GM23338 (cell line): ENCODE results near the gene AFF1. TPM values are rescaled to one million over a fixed set of nuclear protein-coding genes. Genes with fewer than 3 reads are reported as not detected.
A peak's percentile ranks its signal among the peaks of the same experiment; 100 is the strongest.

Source experiments
- ATAC-seq: fragments of 200-7000 bp; cut with Tn5 transposase; 3 replicates; pipeline ENCODE4 v1.9.1; 2020
- DNase-seq: peaks from one replicate; pipeline ENCODE4 v3.0.0-alpha.2; 2015; ENCODE audit warnings: low spot score
- H2AFZ ChIP-seq: fragments of 200-600 bp; sonication (generic); 2 replicates; pipeline ENCODE4 v1.8.0; 2016; ENCODE audit warnings: antibody characterized with exemption, mild to moderate bottlenecking, moderate library complexity
- H3F3A ChIP-seq: fragments of 200-600 bp; sonication (generic); replicated peaks from 2 replicates; pipeline ENCODE4 v1.8.0; 2017; ENCODE audit warnings: antibody characterized with exemption, mixed run types, low read depth
- H3K27ac ChIP-seq: fragments of 200-600 bp; sonication (generic); 2 replicates; pipeline ENCODE4 v1.6.1; 2016; ENCODE audit warnings: low read depth
- H3K27me3 ChIP-seq: fragments of 200-600 bp; sonication (generic); 2 replicates; pipeline ENCODE4 v1.8.0; 2016; ENCODE audit warnings: mild to moderate bottlenecking, mixed run types, moderate library complexity; ENCODE audit not compliant: insufficient read depth
- H3K36me3 ChIP-seq: fragments of 200-600 bp; sonication (generic); 2 replicates; pipeline ENCODE4 v1.8.0; 2016; ENCODE audit warnings: mild to moderate bottlenecking; ENCODE audit not compliant: insufficient read depth
- H3K4me1 ChIP-seq: fragments of 200-600 bp; sonication (generic); 2 replicates; pipeline ENCODE4 v1.8.0; 2016; ENCODE audit warnings: mild to moderate bottlenecking, moderate library complexity; ENCODE audit not compliant: insufficient read depth
- H3K4me2 ChIP-seq: fragments of 200-600 bp; sonication (generic); 2 replicates; pipeline ENCODE4 v1.7.1; 2017; ENCODE audit warnings: mixed run types
- H3K4me3 ChIP-seq: fragments of 200-600 bp; sonication (generic); 2 replicates; pipeline ENCODE4 v1.6.1; 2016; ENCODE audit warnings: mixed run types
- H3K79me2 ChIP-seq: fragments of 200-600 bp; sonication (generic); replicated peaks from 2 replicates; pipeline ENCODE4 v1.8.0; 2017; ENCODE audit warnings: mild to moderate bottlenecking; ENCODE audit not compliant: insufficient read depth
- H3K9me2 ChIP-seq: fragments of 200-600 bp; sonication (generic); 2 replicates; pipeline ENCODE4 v1.8.0; 2017; ENCODE audit not compliant: insufficient read depth
- H4K20me1 ChIP-seq: fragments of 200-600 bp; sonication (generic); replicated peaks from 2 replicates; pipeline ENCODE4 v1.8.0; 2017; ENCODE audit warnings: mild to moderate bottlenecking; ENCODE audit not compliant: insufficient read depth
- H3K27ac Mint-ChIP-seq: 2 replicates; pipeline ENCODE4 v1.8.0; 2020; ENCODE audit warnings: inconsistent platforms, mild to moderate bottlenecking, moderate library complexity, mixed read lengths
- H3K27me3 Mint-ChIP-seq: 3 replicates; pipeline ENCODE4 v1.8.0; 2022; ENCODE audit warnings: low read depth, mild to moderate bottlenecking, moderate library complexity, mixed read lengths, inconsistent platforms; ENCODE audit not compliant: insufficient read depth, poor library complexity
- H3K36me3 Mint-ChIP-seq: 3 replicates; pipeline ENCODE4 v1.8.0; 2021; ENCODE audit warnings: low read depth, mild to moderate bottlenecking, inconsistent platforms, moderate library complexity, mixed read lengths
- H3K4me1 Mint-ChIP-seq: 3 replicates; pipeline ENCODE4 v1.8.0; 2020; ENCODE audit warnings: mild to moderate bottlenecking, inconsistent platforms, mixed read lengths
- H3K4me3 Mint-ChIP-seq: 3 replicates; pipeline ENCODE4 v1.8.0; 2021; ENCODE audit warnings: moderate library complexity, mild to moderate bottlenecking, inconsistent platforms, mixed read lengths
- H3K9me3 Mint-ChIP-seq: 3 replicates; pipeline ENCODE4 v1.8.0; 2020; ENCODE audit warnings: moderate library complexity, mild to moderate bottlenecking, inconsistent platforms, mixed read lengths
- CREB1 ChIP-seq: fragments of 250-450 bp; sonication (Bioruptor Pico); IDR thresholded peaks from 2 replicates; pipeline ENCODE4 v1.5.0; 2020; ENCODE audit warnings: low read depth, mild to moderate bottlenecking, moderate library complexity
- EZH2 ChIP-seq: fragments of 200-600 bp; sonication (generic); IDR thresholded peaks from one replicate; pipeline ENCODE4 v1.8.0; 2017; ENCODE audit warnings: antibody characterized with exemption, mild to moderate bottlenecking, low read depth; ENCODE audit not compliant: unreplicated experiment
- NANOG ChIP-seq: IDR thresholded peaks from 2 replicates; pipeline ENCODE4 v1.6.1; 2016; ENCODE audit warnings: antibody characterized with exemption, borderline replicate concordance
- POLR2AphosphoS5 ChIP-seq: IDR thresholded peaks from 2 replicates; pipeline ENCODE4 v1.6.1; 2016; ENCODE audit warnings: antibody characterized with exemption, low read depth
- STAT1 ChIP-seq: IDR thresholded peaks from one replicate; pipeline ENCODE4 v1.6.1; 2016; ENCODE audit warnings: antibody characterized with exemption; ENCODE audit not compliant: unreplicated experiment
- ZNF331 ChIP-seq: fragments of 250-450 bp; sonication (Bioruptor Pico); IDR thresholded peaks from 2 replicates; pipeline ENCODE4 v1.5.0; 2020; ENCODE audit warnings: low read depth, mild to moderate bottlenecking, moderate library complexity
- polyA plus RNA-seq: library from polyadenylated mRNA; unstranded; fragments of >200 nt; fragmentation: Nextera tagmentation; extraction: Ambion mirVana; gene quantifications from 2 replicates; pipeline ENCODE4 v1.2.1, GENCODE V29; 2016
- total RNA-seq: library from RNA; depleted of rRNA; stranded (reverse); fragments of >200 nt; shearing (Covaris generic); gene quantifications from 2 replicates; pipeline ENCODE4 v1.2.3, GENCODE V29; 2014
- TF ChIP-seq, protein P1 (sequence below): fragments of 250-450 bp; sonication (Bioruptor Pico); IDR thresholded peaks from 2 replicates; pipeline ENCODE4 v1.5.0; 2020; ENCODE audit warnings: mild to moderate bottlenecking, moderate library complexity
- TF ChIP-seq, protein P2 (sequence below), 2 experiments: fragments of 200-600 bp in 1 of 2; sonication (generic) in 1 of 2; conservative IDR thresholded peaks; 2 replicates each; pipeline versions ENCODE4 v1.5.1 to v1.6.1; 2016 to 2017; ENCODE audit warnings: antibody characterized with exemption in 2 of 2, low read depth in 2 of 2, mild to moderate bottlenecking in 2 of 2, moderate library complexity in 1 of 2
- TF ChIP-seq, protein P3 (sequence below): IDR thresholded peaks from 2 replicates; pipeline ENCODE4 v1.6.1; 2016; ENCODE audit warnings: antibody characterized with exemption
- TF ChIP-seq, protein P4 (sequence below): IDR thresholded peaks from one replicate; pipeline ENCODE4 v1.6.1; 2018; ENCODE audit warnings: antibody characterized with exemption; ENCODE audit not compliant: unreplicated experiment

Gene AFF1
- total and polyA plus RNA-seq, 2 experiments from 2014 or later: 42.6 to 67.2 TPM

DNA sequence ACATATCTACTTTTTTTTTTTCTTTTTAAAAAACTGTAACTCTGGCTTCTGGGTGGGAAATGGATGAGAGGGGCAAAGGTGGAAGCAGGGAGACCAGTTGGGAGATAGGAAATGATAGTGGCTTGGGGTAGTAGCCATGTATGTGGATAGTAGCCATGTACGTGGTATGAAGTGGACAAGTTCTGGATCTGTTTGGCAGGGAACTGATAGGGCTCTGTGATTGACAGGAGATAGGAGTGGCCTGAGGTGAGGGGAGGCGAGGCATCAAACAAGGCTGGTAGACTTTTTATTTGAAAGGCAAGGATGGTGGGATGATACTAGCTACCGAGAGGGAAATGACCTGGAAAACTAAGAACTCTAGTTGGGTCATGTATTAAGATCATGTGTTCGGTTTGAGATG is 117.8 kb downstream of the AFF1 start:
- Histone ChIP-seq H3K4me2 (no peak overlapping the region), H3K4me1 (peaks cover 52% of the 10 kb centered on the region), H3K36me3 (peaks cover 4% of the 10 kb centered on the region; the same call in 1 of the 2 replicates), H4K20me1 (peaks cover 3% of the 10 kb centered on the region), H2AFZ (no peak overlapping the region), H3K79me2 (peaks cover 87% of the 10 kb centered on the region), H3K27me3 (no peaks in the 10 kb centered on the region), H3K4me3 (no peak overlapping the region), H3F3A (no peaks in the 10 kb centered on the region), H3K9me2 (no peaks in the 10 kb centered on the region), H3K27ac (no peak overlapping the region; the same call in 1 of the 2 replicates)
- Mint-ChIP-seq H3K27me3 (peaks cover 2% of the 10 kb centered on the region), H3K4me3 (no peak overlapping the region), H3K36me3 (peaks cover 23% of the 10 kb centered on the region), H3K9me3 (no peaks in the 10 kb centered on the region), H3K4me1 (peaks cover 60% of the 10 kb centered on the region), H3K27ac (no peak overlapping the region; the same call in 1 of the 2 replicates)
- DNase-seq (no peak), ATAC-seq (peak; percentile 19; the same call in 2 of the 3 replicates)
- TF ChIP-seq CREB1 (CRISPR knock-in tag) (no peak), NANOG (no peak), EZH2 (no peak), POLR2AphosphoS5 (no peak), ZNF331 (CRISPR knock-in tag) (no peak), STAT1 (no peak)
- TF ChIP-seq, protein P1, sequence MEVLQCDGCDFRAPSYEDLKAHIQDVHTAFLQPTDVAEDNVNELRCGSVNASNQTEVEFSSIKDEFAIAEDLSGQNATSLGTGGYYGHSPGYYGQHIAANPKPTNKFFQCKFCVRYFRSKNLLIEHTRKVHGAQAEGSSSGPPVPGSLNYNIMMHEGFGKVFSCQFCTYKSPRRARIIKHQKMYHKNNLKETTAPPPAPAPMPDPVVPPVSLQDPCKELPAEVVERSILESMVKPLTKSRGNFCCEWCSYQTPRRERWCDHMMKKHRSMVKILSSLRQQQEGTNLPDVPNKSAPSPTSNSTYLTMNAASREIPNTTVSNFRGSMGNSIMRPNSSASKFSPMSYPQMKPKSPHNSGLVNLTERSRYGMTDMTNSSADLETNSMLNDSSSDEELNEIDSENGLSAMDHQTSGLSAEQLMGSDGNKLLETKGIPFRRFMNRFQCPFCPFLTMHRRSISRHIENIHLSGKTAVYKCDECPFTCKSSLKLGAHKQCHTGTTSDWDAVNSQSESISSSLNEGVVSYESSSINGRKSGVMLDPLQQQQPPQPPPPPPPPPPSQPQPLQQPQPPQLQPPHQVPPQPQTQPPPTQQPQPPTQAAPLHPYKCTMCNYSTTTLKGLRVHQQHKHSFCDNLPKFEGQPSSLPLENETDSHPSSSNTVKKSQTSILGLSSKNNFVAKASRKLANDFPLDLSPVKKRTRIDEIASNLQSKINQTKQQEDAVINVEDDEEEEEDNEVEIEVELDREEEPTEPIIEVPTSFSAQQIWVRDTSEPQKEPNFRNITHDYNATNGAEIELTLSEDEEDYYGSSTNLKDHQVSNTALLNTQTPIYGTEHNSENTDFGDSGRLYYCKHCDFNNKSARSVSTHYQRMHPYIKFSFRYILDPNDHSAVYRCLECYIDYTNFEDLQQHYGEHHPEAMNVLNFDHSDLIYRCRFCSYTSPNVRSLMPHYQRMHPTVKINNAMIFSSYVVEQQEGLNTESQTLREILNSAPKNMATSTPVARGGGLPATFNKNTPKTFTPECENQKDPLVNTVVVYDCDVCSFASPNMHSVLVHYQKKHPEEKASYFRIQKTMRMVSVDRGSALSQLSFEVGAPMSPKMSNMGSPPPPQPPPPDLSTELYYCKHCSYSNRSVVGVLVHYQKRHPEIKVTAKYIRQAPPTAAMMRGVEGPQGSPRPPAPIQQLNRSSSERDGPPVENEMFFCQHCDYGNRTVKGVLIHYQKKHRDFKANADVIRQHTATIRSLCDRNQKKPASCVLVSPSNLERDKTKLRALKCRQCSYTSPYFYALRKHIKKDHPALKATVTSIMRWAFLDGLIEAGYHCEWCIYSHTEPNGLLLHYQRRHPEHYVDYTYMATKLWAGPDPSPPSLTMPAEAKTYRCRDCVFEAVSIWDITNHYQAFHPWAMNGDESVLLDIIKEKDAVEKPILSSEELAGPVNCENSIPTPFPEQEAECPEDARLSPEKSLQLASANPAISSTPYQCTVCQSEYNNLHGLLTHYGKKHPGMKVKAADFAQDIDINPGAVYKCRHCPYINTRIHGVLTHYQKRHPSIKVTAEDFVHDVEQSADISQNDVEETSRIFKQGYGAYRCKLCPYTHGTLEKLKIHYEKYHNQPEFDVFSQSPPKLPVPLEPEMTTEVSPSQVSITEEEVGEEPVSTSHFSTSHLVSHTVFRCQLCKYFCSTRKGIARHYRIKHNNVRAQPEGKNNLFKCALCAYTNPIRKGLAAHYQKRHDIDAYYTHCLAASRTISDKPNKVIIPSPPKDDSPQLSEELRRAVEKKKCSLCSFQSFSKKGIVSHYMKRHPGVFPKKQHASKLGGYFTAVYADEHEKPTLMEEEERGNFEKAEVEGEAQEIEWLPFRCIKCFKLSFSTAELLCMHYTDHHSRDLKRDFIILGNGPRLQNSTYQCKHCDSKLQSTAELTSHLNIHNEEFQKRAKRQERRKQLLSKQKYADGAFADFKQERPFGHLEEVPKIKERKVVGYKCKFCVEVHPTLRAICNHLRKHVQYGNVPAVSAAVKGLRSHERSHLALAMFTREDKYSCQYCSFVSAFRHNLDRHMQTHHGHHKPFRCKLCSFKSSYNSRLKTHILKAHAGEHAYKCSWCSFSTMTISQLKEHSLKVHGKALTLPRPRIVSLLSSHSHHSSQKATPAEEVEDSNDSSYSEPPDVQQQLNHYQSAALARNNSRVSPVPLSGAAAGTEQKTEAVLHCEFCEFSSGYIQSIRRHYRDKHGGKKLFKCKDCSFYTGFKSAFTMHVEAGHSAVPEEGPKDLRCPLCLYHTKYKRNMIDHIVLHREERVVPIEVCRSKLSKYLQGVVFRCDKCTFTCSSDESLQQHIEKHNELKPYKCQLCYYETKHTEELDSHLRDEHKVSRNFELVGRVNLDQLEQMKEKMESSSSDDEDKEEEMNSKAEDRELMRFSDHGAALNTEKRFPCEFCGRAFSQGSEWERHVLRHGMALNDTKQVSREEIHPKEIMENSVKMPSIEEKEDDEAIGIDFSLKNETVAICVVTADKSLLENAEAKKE (CRISPR knock-in tag): no peak
- TF ChIP-seq, protein P2, sequence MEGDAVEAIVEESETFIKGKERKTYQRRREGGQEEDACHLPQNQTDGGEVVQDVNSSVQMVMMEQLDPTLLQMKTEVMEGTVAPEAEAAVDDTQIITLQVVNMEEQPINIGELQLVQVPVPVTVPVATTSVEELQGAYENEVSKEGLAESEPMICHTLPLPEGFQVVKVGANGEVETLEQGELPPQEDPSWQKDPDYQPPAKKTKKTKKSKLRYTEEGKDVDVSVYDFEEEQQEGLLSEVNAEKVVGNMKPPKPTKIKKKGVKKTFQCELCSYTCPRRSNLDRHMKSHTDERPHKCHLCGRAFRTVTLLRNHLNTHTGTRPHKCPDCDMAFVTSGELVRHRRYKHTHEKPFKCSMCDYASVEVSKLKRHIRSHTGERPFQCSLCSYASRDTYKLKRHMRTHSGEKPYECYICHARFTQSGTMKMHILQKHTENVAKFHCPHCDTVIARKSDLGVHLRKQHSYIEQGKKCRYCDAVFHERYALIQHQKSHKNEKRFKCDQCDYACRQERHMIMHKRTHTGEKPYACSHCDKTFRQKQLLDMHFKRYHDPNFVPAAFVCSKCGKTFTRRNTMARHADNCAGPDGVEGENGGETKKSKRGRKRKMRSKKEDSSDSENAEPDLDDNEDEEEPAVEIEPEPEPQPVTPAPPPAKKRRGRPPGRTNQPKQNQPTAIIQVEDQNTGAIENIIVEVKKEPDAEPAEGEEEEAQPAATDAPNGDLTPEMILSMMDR (conservative IDR thresholded peaks at IDR 0.05; ENCODE audit: low read depth in 2 of 2): no peak
- TF ChIP-seq, protein P3, sequence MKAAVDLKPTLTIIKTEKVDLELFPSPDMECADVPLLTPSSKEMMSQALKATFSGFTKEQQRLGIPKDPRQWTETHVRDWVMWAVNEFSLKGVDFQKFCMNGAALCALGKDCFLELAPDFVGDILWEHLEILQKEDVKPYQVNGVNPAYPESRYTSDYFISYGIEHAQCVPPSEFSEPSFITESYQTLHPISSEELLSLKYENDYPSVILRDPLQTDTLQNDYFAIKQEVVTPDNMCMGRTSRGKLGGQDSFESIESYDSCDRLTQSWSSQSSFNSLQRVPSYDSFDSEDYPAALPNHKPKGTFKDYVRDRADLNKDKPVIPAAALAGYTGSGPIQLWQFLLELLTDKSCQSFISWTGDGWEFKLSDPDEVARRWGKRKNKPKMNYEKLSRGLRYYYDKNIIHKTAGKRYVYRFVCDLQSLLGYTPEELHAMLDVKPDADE: no peak
- TF ChIP-seq, protein P4, sequence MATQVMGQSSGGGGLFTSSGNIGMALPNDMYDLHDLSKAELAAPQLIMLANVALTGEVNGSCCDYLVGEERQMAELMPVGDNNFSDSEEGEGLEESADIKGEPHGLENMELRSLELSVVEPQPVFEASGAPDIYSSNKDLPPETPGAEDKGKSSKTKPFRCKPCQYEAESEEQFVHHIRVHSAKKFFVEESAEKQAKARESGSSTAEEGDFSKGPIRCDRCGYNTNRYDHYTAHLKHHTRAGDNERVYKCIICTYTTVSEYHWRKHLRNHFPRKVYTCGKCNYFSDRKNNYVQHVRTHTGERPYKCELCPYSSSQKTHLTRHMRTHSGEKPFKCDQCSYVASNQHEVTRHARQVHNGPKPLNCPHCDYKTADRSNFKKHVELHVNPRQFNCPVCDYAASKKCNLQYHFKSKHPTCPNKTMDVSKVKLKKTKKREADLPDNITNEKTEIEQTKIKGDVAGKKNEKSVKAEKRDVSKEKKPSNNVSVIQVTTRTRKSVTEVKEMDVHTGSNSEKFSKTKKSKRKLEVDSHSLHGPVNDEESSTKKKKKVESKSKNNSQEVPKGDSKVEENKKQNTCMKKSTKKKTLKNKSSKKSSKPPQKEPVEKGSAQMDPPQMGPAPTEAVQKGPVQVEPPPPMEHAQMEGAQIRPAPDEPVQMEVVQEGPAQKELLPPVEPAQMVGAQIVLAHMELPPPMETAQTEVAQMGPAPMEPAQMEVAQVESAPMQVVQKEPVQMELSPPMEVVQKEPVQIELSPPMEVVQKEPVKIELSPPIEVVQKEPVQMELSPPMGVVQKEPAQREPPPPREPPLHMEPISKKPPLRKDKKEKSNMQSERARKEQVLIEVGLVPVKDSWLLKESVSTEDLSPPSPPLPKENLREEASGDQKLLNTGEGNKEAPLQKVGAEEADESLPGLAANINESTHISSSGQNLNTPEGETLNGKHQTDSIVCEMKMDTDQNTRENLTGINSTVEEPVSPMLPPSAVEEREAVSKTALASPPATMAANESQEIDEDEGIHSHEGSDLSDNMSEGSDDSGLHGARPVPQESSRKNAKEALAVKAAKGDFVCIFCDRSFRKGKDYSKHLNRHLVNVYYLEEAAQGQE: no peak
